Lower leg skin (tissue), 3 donors: Measurements from ENCODE around the gene UBTD1.
A peak's percentile ranks its signal among the peaks of the same experiment; 100 is the strongest.

Source experiments
- CTCF ChIP-seq, 3 donors: fragments of 450-650 bp; IDR thresholded peaks; one replicate each; pipeline ENCODE4 v1.5.1; 2016; ENCODE audit warnings: antibody characterized with exemption in 3 of 3, mild to moderate bottlenecking in 3 of 3, moderate library complexity in 2 of 3
- POLR2A ChIP-seq, 2 donors: fragments of 450-650 bp; IDR thresholded peaks; one replicate each; pipeline ENCODE4 v1.6.1; 2016 to 2017; ENCODE audit warnings: antibody characterized with exemption in 2 of 2, mild to moderate bottlenecking in 1 of 2, moderate library complexity in 1 of 2

- TF ChIP-seq CTCF (IDR thresholded peaks at IDR 0.05), result peak in 1 of 3 donors; percentile 86
- no peak for TF ChIP-seq POLR2A (IDR thresholded peaks at IDR 0.05)
Observed at GRCh38 chr10:97463363-97464132, 35.2 kb upstream of the UBTD1 start.
